Activated naive CD8-positive, alpha-beta T cell treated with anti-CD3 and anti-CD28 coated beads, Interleukin-2, amount 50 U/mL, for 24 hours (primary cell): ENCODE data around the gene GEN1.
A peak's percentile ranks its signal among the peaks of the same experiment; 100 is the strongest.

Experiments
- ATAC-seq: fragments of 150-1000 bp; cut with Tn5 transposase; one replicate; pipeline ENCODE4 v1.10.0; 2021
- DNase-seq: peaks from one replicate; pipeline ENCODE4 v3.0.0; 2021
- H3K27ac Mint-ChIP-seq: one replicate; pipeline ENCODE4 v1.8.0; 2021; ENCODE audit warnings: mild to moderate bottlenecking, mixed read lengths
- H3K27me3 Mint-ChIP-seq: one replicate; pipeline ENCODE4 v1.8.0; 2021; ENCODE audit warnings: mixed read lengths
- H3K36me3 Mint-ChIP-seq: one replicate; pipeline ENCODE4 v1.8.0; 2021; ENCODE audit warnings: low read depth, mixed read lengths
- H3K4me1 Mint-ChIP-seq: one replicate; pipeline ENCODE4 v1.8.0; 2021; ENCODE audit warnings: mixed read lengths
- H3K4me3 Mint-ChIP-seq: one replicate; pipeline ENCODE4 v1.8.0; 2021; ENCODE audit warnings: mild to moderate bottlenecking, moderate library complexity, mixed read lengths
- H3K9me3 Mint-ChIP-seq: one replicate; pipeline ENCODE4 v1.8.0; 2021; ENCODE audit warnings: mixed read lengths

GEN1 gene, protein sequence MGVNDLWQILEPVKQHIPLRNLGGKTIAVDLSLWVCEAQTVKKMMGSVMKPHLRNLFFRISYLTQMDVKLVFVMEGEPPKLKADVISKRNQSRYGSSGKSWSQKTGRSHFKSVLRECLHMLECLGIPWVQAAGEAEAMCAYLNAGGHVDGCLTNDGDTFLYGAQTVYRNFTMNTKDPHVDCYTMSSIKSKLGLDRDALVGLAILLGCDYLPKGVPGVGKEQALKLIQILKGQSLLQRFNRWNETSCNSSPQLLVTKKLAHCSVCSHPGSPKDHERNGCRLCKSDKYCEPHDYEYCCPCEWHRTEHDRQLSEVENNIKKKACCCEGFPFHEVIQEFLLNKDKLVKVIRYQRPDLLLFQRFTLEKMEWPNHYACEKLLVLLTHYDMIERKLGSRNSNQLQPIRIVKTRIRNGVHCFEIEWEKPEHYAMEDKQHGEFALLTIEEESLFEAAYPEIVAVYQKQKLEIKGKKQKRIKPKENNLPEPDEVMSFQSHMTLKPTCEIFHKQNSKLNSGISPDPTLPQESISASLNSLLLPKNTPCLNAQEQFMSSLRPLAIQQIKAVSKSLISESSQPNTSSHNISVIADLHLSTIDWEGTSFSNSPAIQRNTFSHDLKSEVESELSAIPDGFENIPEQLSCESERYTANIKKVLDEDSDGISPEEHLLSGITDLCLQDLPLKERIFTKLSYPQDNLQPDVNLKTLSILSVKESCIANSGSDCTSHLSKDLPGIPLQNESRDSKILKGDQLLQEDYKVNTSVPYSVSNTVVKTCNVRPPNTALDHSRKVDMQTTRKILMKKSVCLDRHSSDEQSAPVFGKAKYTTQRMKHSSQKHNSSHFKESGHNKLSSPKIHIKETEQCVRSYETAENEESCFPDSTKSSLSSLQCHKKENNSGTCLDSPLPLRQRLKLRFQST

DNA sequence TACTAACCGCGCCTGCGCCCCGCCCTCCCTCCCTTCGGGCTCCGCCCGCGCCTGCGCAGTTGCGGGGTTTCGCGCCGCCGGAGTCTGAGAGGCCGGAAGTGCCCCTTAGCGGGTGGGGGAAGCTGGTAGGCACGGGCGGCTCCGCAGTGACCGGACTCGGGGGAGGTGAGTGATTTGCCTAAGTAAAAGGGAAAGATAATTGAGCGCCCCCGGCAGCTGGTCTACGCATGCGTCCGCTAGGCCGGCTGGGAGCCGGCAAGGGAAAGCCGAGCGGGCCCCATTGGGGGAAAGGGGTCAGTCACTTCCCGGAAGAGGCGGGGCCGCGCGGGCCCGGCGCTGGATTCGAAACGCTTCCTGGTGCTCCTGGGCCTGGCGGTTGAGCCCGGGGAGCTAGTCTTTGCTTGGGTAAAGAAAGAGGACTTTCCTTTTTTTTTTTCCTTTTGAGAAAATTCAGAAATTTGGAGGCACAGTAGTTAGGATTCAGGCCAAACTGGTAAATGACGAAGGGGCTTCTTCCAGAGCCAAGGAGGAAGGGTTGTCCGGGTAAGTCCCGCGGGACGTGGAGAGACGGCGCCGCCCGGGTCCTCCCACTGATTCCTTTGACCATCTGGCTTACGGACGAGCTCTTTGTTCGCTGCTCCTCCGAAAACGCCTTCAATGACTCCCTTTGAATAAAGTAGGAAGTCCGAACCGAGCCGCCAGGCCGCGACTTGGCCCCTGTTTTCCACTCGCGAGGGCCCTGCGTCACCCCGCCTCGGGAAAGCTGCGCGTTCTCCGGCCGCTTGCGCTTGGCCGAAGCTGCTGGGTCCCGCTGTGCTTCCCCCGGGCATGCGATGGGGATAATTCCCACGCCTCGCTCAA lies at the start of gene GEN1, which contains the start of gene SMC6:
Gene GEN1 (plus strand): TSS at position 336 of the 861 bp plus-strand sequence. CDS start 5,806 bp downstream, outside the sequence.
Gene SMC6 (minus strand): TSS at position 8 of the 861 bp plus-strand sequence. CDS start 7,864 bp downstream, outside the sequence.
- Mint-ChIP-seq H3K27me3 (no peaks in the 10 kb centered on the region), H3K27ac (peak within 1 kb of the TSS; percentile 84), H3K36me3 (peaks cover 5% of the 10 kb centered on the region), H3K4me1 (peaks cover 44% of the 10 kb centered on the region), H3K9me3 (no peaks in the 10 kb centered on the region), H3K4me3 (peak within 1 kb of the TSS; percentile 87)
- ATAC-seq (peak; percentile 95), DNase-seq (peak; percentile 93)

DNA sequence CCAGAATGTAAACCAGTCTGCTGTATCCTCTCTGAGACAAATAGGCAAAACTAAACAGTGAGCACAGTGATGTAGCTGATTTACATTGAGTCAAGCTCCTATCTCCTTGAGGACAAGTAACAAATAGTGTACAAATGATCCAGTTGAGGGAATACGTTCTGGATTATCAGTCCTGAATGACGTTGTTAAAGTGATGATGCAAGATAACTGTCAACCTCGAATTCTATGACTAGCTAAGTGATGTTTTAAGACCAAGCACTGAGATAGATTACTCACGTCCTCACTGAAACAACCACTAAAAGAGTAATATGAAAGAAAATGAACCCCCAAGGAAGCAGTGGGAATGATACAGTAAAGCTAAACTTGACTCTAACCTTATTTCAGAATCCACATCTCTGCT lies 47.1 kb upstream of the GEN1 start:
- H3K9me3 Mint-ChIP-seq, result no peaks in the 10 kb centered on the region
- H3K27me3 Mint-ChIP-seq, result no peaks in the 10 kb centered on the region
- DNase-seq, result no peak
- H3K27ac Mint-ChIP-seq, result no peak overlapping the region
- peaks cover 28% of the 10 kb centered on the region for H3K36me3 Mint-ChIP-seq
- H3K4me3 Mint-ChIP-seq, result no peak overlapping the region
- H3K4me1 Mint-ChIP-seq, result no peaks in the 10 kb centered on the region
- ATAC-seq, result no peak

DNA sequence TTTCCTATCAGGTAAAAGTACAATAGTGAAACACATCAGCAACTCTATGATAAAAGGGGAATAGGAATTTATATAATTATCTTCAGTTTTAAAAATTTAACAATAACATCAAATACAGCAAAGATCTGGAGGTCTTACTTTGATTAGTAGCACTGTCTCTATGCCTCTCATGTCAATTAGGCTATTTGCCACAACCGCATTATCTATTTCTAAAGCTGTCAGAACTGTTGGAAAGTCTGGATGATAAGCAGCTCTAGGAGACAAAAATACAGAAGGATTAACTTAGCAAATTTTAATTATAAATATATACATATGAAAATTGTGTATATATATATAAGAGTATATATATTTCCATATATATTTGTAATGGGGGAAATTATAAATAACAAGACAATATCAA lies 45.4 kb upstream of the GEN1 start:
- Mint-ChIP-seq H3K27ac (no peak overlapping the region), H3K4me3 (no peak overlapping the region), H3K4me1 (no peaks in the 10 kb centered on the region), H3K27me3 (no peaks in the 10 kb centered on the region), H3K9me3 (no peaks in the 10 kb centered on the region), H3K36me3 (peaks cover 35% of the 10 kb centered on the region)
- DNase-seq (no peak), ATAC-seq (no peak)

DNA sequence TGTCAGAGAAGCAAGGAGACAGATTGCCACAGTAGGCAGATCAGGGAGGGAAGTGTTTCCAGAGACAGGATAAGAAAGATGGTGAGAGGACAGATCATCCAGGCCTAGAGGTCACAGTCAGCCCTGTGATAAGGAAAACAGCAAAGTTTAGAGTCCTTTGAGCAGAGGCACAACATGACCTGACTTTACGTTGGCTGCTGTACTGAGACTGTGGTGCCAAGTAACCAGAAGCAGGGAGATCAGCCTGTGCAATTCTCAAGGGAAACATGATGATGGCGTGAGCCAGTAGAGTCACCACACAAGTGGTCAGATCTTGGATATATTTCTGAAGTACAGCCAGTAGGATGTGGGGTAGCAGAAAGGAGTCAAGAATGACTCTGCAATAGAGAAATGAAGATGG lies 44.0 kb upstream of the GEN1 start:
- Mint-ChIP-seq H3K27me3 (no peaks in the 10 kb centered on the region), H3K9me3 (no peaks in the 10 kb centered on the region), H3K4me3 (no peak overlapping the region), H3K27ac (no peak overlapping the region), H3K4me1 (no peaks in the 10 kb centered on the region), H3K36me3 (peaks cover 38% of the 10 kb centered on the region)
- ATAC-seq (no peak), DNase-seq (no peak)

DNA sequence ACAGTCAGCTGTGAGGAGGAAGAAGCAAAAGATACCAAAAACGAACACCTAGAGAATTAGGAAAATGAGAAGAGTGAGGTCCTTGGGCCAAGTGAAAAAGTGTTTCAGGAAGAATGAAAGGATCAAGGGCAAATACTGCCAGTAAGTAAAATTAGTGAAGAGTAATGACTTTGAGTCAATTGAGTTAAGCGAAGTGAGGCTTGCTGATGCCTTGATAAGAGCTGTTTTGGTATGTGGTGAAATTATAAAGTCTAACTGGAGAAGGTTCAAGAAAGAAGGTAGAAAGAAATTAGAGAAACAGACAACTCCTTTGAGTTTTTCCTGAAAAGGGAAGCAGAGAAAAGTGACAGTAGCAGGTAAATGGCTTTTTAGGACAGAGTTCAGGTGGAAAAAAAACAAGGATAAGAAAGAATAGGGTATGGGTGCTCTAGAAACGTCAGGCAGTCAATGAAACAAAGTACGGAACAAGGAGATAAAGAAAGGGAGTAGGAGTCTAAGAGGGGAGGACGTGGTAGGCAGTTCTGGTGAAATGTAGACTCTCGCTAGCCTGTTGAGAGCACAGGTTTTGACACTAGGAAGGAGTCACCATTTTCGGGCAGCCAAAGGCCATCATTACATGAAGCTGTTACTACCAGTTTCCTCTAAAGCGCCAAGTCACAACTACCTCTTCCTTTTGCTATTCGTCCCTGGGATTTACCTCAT lies 43.2 kb upstream of the GEN1 start:
- H3K36me3 Mint-ChIP-seq, result peaks cover 40% of the 10 kb centered on the region
- DNase-seq (no peak), ATAC-seq (no peak)
- no peaks in the 10 kb centered on the region for H3K9me3 Mint-ChIP-seq
- H3K27ac Mint-ChIP-seq, result no peak overlapping the region
- H3K27me3 Mint-ChIP-seq, result no peaks in the 10 kb centered on the region
- no peaks in the 10 kb centered on the region for H3K4me1 Mint-ChIP-seq
- no peak overlapping the region for H3K4me3 Mint-ChIP-seq

DNA sequence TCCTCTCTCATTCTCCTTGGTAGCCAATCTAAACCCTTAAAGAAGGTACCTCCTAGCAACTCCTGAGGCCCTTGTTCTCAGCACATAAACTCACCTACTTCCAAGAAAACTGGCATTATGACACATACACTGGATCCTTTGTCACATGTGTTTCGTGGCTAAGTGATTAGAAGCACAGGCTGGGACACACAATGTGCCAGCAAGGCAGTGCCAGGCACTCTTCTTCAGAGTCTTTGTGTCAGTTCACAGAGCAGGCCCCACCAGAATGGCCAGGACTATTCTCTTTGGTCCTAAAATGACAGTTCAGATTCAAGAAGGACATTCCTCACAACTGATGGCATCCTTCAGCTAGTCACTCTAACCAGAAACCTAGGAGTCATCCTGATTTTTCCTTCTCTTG lies 40.6 kb upstream of the GEN1 start:
- peaks cover 42% of the 10 kb centered on the region for H3K36me3 Mint-ChIP-seq
- no peak overlapping the region for H3K27ac Mint-ChIP-seq
- no peak for DNase-seq
- H3K4me1 Mint-ChIP-seq, result no peaks in the 10 kb centered on the region
- no peaks in the 10 kb centered on the region for H3K27me3 Mint-ChIP-seq
- peak; percentile 15 for ATAC-seq
- no peaks in the 10 kb centered on the region for H3K9me3 Mint-ChIP-seq
- H3K4me3 Mint-ChIP-seq, result no peak overlapping the region

DNA sequence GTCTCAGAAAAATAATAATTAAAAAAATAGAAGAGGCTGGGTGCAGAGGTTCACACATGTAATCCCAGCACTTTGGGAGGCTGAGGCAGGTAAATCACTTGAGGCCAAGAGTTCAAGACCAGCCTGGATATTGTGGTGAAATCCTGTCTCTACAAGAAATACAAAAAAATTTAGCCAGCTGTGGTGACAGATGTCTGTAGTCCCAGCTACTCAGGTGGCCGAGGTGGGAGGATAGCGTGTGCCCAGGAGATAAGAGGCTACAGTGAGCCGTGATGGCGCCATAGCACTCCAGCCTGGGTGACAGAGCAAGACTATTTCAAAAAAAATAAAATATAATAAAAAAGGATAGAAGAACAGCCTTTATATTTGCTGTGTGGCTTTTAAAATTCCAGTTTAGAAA lies 36.3 kb upstream of the GEN1 start:
- Mint-ChIP-seq H3K27ac (no peak overlapping the region), H3K4me1 (no peaks in the 10 kb centered on the region), H3K9me3 (no peaks in the 10 kb centered on the region), H3K27me3 (no peaks in the 10 kb centered on the region), H3K36me3 (peaks cover 53% of the 10 kb centered on the region), H3K4me3 (no peak overlapping the region)
- DNase-seq (no peak), ATAC-seq (no peak)

DNA sequence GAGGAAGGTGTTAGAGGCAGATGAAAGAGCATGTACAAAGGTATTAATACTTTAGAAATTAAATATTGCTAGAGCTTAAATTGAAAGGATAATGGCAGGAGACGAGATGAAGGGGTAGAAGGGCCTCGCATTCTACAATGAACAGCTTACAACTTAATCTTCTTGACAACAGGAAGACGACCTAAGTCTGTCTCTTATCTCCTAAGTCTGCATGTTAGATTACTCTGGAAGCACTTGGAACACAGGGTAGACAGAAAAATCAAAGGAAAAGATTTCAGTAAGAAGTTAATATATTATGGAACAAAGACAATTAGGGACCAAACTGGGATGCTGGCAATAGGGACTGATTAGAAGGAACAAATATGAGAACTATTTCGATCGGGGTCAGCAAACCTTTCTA lies 35.2 kb upstream of the GEN1 start:
- H3K4me1 Mint-ChIP-seq, result no peaks in the 10 kb centered on the region
- H3K27ac Mint-ChIP-seq, result no peak overlapping the region
- no peak for DNase-seq
- no peaks in the 10 kb centered on the region for H3K27me3 Mint-ChIP-seq
- peaks cover 44% of the 10 kb centered on the region for H3K36me3 Mint-ChIP-seq
- no peaks in the 10 kb centered on the region for H3K9me3 Mint-ChIP-seq
- ATAC-seq, result no peak
- H3K4me3 Mint-ChIP-seq, result no peak overlapping the region

DNA sequence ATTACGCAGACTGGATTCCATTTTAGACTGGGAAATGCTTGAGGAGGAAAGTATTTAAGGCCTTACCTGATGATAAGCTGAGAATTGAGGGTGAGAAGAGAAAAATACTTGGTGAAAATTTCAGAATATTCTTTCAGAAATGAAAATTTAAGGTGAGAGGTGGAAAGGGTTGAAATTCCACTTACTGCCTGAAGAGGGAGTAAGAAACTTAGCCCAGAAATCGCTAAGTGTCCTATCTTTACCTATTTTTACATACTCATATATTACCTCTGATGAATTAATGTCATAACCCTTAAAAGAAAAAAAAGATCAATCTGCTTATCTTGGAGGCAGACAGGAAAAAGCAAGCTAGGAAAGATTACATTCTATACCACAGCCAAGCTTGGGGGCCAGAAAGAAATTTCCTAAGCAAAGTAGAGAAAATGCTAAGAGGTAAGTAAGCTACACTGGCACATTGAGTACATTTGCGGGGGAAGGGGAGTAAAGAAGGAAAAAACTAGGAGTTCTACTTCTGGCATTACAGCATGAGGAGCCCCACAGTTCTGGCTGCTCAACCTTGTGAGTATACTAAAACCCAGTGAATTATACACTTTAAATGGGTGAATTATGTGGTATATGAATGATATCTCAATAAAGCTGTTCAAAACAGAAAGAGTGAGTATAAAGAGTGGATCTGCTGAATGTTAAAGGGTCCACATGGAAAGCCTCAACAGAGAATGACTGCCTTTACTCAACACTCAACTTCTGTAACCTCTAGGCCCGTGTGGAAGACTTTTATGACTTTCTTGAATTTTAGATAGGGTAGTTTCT lies 34.2 kb upstream of the GEN1 start:
- H3K9me3 Mint-ChIP-seq, result no peaks in the 10 kb centered on the region
- H3K36me3 Mint-ChIP-seq, result peaks cover 37% of the 10 kb centered on the region
- DNase-seq (no peak), ATAC-seq (no peak)
- no peaks in the 10 kb centered on the region for H3K27me3 Mint-ChIP-seq
- no peaks in the 10 kb centered on the region for H3K4me1 Mint-ChIP-seq
- H3K4me3 Mint-ChIP-seq, result no peak overlapping the region
- no peak overlapping the region for H3K27ac Mint-ChIP-seq

DNA sequence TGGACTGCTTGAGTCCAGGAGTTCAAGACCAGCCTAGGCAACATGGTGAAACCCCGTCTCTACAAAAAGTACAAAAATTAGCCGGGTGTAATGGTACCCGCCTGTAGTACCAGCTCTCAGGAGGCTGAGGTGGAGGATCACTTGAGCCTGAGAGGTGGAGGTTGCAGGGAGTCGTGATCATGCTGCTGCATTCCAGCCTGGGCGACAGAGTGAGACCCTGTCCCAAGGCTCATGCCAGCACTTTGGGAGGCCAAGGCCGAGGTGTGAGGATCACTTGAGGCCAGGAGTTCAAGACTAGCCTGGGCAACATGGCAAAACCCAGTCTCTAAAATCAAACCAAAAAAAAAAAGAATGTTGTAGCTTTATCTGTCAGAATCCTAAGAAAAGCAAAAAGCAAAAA lies 25.7 kb upstream of the GEN1 start:
- Mint-ChIP-seq H3K4me1 (no peaks in the 10 kb centered on the region), H3K9me3 (no peaks in the 10 kb centered on the region), H3K36me3 (peaks cover 21% of the 10 kb centered on the region), H3K4me3 (no peak overlapping the region), H3K27me3 (no peaks in the 10 kb centered on the region), H3K27ac (no peak overlapping the region)
- no peak for DNase-seq
- ATAC-seq, result no peak

DNA sequence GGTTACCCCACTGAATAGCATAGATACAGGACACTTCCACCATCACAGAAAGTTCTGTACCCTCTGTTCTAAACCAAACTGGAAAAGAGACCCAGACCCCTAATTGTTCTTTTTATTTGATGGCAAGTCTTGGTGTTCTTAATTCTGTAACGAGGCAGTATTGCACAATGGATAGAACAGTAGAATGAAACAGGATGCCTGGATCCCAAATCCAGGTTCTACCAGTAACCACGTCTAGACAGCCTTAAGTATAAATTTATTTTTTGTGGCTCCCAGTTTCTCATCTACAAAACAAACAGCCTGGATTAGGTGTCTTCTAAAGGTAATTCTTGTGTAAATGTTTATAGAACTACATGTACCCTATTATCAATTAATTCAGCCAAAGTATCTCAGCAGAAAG lies 24.1 kb upstream of the GEN1 start:
- Mint-ChIP-seq H3K4me3 (no peak overlapping the region), H3K36me3 (peaks cover 23% of the 10 kb centered on the region), H3K27ac (no peak overlapping the region), H3K27me3 (no peaks in the 10 kb centered on the region), H3K4me1 (no peaks in the 10 kb centered on the region), H3K9me3 (no peaks in the 10 kb centered on the region)
- no peak for DNase-seq
- no peak for ATAC-seq

DNA sequence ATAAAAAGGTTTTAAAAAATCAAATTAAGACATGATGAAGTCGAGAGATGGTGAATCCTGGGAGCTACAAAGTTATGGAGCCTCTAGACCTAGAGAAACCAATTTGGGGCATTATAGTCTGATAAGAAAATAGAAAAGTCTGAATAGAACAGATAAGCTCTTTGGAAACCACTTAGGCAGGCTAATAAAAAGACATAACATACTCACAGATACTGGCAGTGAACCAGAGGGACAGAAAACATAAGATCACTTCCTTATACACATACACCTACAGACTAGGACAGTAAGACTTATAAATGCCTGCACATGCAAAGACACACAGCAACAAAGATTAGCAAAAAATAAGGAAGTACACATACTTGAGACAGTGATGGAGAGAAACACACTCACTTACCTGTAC lies 20.3 kb upstream of the GEN1 start:
- Mint-ChIP-seq H3K9me3 (no peaks in the 10 kb centered on the region), H3K4me1 (no peaks in the 10 kb centered on the region), H3K27me3 (no peaks in the 10 kb centered on the region), H3K4me3 (no peak overlapping the region), H3K36me3 (peaks cover 42% of the 10 kb centered on the region), H3K27ac (no peak overlapping the region)
- DNase-seq, result no peak
- ATAC-seq, result no peak

DNA sequence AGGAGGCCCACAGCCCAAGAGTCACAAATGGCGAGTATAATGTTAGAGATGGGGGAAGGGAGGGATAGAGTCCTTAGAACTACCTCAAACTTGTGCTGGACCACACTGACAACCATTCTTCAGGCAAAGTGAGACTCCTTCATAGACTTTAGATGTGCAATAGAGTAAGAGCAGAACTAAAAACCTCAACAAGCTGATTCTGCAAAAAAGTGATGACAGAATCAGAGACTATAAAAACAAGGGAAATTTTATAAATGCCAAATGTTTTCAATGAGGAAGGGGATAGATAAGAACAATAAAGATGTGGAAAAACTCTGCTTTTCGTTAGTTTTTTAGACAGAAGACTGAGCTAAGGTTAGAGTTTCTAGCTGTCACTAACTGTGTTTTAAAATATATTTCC lies 18.1 kb upstream of the GEN1 start:
- Mint-ChIP-seq H3K36me3 (peaks cover 48% of the 10 kb centered on the region), H3K27ac (no peak overlapping the region), H3K27me3 (no peaks in the 10 kb centered on the region), H3K4me3 (no peak overlapping the region), H3K9me3 (no peaks in the 10 kb centered on the region), H3K4me1 (no peaks in the 10 kb centered on the region)
- DNase-seq, result no peak
- ATAC-seq, result no peak
